Endodermal cell (in vitro differentiated cells): ENCODE results near the gene FNDC11. TPM values are rescaled to one million over a fixed set of nuclear protein-coding genes. Genes with fewer than 3 reads are reported as not detected.

Experiments used
- DNase-seq: peaks from one replicate; pipeline ENCODE4 v3.0.0-alpha.2; 2017
- H3K27ac ChIP-seq: 2 replicates; pipeline ENCODE4 v1.5.1; 2013; ENCODE audit warnings: mild to moderate bottlenecking, low read depth, low read length, moderate library complexity
- H3K27me3 ChIP-seq: 2 replicates; pipeline ENCODE4 v1.6.1; 2013; ENCODE audit warnings: mild to moderate bottlenecking, low read length, moderate library complexity; ENCODE audit not compliant: insufficient read depth, control insufficient read depth, poor library complexity, severe bottlenecking
- H3K36me3 ChIP-seq: 2 replicates; pipeline ENCODE4 v1.7.0; 2013; ENCODE audit warnings: mild to moderate bottlenecking, low read length, moderate library complexity; ENCODE audit not compliant: control insufficient read depth, insufficient read depth
- H3K4me1 ChIP-seq: one replicate; pipeline ENCODE4 v1.7.0; 2013; ENCODE audit warnings: low read length; ENCODE audit not compliant: control insufficient read depth, insufficient read depth
- H3K4me3 ChIP-seq: 2 replicates; pipeline ENCODE4 v1.5.1; 2013; ENCODE audit warnings: mild to moderate bottlenecking, low read length, moderate library complexity
- H3K9ac ChIP-seq: 2 replicates; pipeline ENCODE4 v1.6.1; 2013; ENCODE audit warnings: mild to moderate bottlenecking, low read length, moderate library complexity; ENCODE audit not compliant: poor library complexity, severe bottlenecking; ENCODE audit errors: extremely low read depth
- H3K9me3 ChIP-seq: 2 replicates; pipeline ENCODE4 v1.6.1; 2013; ENCODE audit warnings: mild to moderate bottlenecking, low read length, moderate library complexity; ENCODE audit not compliant: control insufficient read depth
- H3K27ac Mint-ChIP-seq: 2 replicates; pipeline ENCODE4 v1.8.0; 2020; ENCODE audit warnings: mixed read lengths
- H3K27me3 Mint-ChIP-seq: 2 replicates; pipeline ENCODE4 v1.8.0; 2021; ENCODE audit warnings: mild to moderate bottlenecking, mixed read lengths; ENCODE audit not compliant: insufficient read depth
- H3K36me3 Mint-ChIP-seq: 2 replicates; pipeline ENCODE4 v1.8.0; 2020; ENCODE audit warnings: low read depth, mixed read lengths
- H3K4me1 Mint-ChIP-seq: 2 replicates; pipeline ENCODE4 v1.8.0; 2020; ENCODE audit warnings: mixed read lengths
- H3K4me3 Mint-ChIP-seq: 2 replicates; pipeline ENCODE4 v1.8.0; 2020; ENCODE audit warnings: mild to moderate bottlenecking, moderate library complexity, mixed read lengths
- H3K9me3 Mint-ChIP-seq: 2 replicates; pipeline ENCODE4 v1.8.0; 2020; ENCODE audit warnings: mild to moderate bottlenecking, mixed read lengths
- WGBS, 2 experiments: methylation state at CpG; one replicate each; pipeline versions ENCODE4 v1.1.5 to v1.1.7; 2013; ENCODE audit warnings: missing lambda C conversion rate in 2 of 2, mixed read lengths in 1 of 2; ENCODE audit not compliant: insufficient coverage in 1 of 2, insufficient read length in 1 of 2; 5-methylcytosine and 5-hydroxymethylcytosine counted together
- total RNA-seq, 2 donors: library from RNA; stranded (reverse); fragmentation: NEBNext Ultra II Directional in 1 of 2; extraction: Animal tissue kit (Norgen Biotek cat#: 25700) in 1 of 2; gene quantifications; 2 replicates in 1 of 2; 3 replicates in 1 of 2; pipeline ENCODE4 v1.2.1, GENCODE V29; 2021
- TF ChIP-seq, protein P1 (sequence below): fragments of 200-600 bp; sonication (generic); conservative IDR thresholded peaks from 2 replicates; pipeline ENCODE4 v1.5.0; 2021; ENCODE audit warnings: antibody characterized with exemption, mild to moderate bottlenecking

The FNDC11 gene
- total RNA-seq, 2 donors from 2014 or later, result 1.8 to 2.4 TPM

- H3K36me3 Mint-ChIP-seq, result no peaks in the 10 kb centered on the region
- Histone ChIP-seq H3K27me3 (no peaks in the 10 kb centered on the region), H3K9ac (no peak overlapping the region), H3K36me3 (no peaks in the 10 kb centered on the region), H3K4me1 (no peaks in the 10 kb centered on the region), H3K4me3 (no peak overlapping the region), H3K27ac (no peak overlapping the region), H3K9me3 (no peaks in the 10 kb centered on the region)
- no peaks in the 10 kb centered on the region for H3K27me3 Mint-ChIP-seq
- H3K27ac Mint-ChIP-seq, result no peak overlapping the region
- no peaks in the 10 kb centered on the region for H3K4me1 Mint-ChIP-seq
- TF ChIP-seq, protein P1, sequence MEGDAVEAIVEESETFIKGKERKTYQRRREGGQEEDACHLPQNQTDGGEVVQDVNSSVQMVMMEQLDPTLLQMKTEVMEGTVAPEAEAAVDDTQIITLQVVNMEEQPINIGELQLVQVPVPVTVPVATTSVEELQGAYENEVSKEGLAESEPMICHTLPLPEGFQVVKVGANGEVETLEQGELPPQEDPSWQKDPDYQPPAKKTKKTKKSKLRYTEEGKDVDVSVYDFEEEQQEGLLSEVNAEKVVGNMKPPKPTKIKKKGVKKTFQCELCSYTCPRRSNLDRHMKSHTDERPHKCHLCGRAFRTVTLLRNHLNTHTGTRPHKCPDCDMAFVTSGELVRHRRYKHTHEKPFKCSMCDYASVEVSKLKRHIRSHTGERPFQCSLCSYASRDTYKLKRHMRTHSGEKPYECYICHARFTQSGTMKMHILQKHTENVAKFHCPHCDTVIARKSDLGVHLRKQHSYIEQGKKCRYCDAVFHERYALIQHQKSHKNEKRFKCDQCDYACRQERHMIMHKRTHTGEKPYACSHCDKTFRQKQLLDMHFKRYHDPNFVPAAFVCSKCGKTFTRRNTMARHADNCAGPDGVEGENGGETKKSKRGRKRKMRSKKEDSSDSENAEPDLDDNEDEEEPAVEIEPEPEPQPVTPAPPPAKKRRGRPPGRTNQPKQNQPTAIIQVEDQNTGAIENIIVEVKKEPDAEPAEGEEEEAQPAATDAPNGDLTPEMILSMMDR, result no peak
- DNase-seq, result no peak
- 95 to 98% methylated on average over 13 to 22 of the region's 22 CpGs for WGBS, 2 experiments
- no peaks in the 10 kb centered on the region for H3K9me3 Mint-ChIP-seq
- H3K4me3 Mint-ChIP-seq, result no peak overlapping the region
Measured at GRCh38 chr20:63567136-63567385, 13.1 kb downstream of the FNDC11 start.

GRCh38 chr20:63567386-63568169 lies 13.6 kb downstream of the FNDC11 start:
- WGBS, 2 experiments, result 95 to 96% methylated on average over 33 to 37 of the region's 37 CpGs
- H3K9me3 ChIP-seq, result no peaks in the 10 kb centered on the region
- H3K9ac ChIP-seq, result no peak overlapping the region
- Mint-ChIP-seq H3K9me3 (no peaks in the 10 kb centered on the region), H3K4me1 (no peaks in the 10 kb centered on the region), H3K27me3 (no peaks in the 10 kb centered on the region), H3K4me3 (no peak overlapping the region), H3K36me3 (no peaks in the 10 kb centered on the region), H3K27ac (no peak overlapping the region)
- H3K27me3 ChIP-seq, result no peaks in the 10 kb centered on the region
- no peak for DNase-seq
- TF ChIP-seq, protein P1, result no peak
- no peak overlapping the region for H3K4me3 ChIP-seq
- H3K27ac ChIP-seq, result no peak overlapping the region
- no peaks in the 10 kb centered on the region for H3K36me3 ChIP-seq
- no peaks in the 10 kb centered on the region for H3K4me1 ChIP-seq

DNA sequence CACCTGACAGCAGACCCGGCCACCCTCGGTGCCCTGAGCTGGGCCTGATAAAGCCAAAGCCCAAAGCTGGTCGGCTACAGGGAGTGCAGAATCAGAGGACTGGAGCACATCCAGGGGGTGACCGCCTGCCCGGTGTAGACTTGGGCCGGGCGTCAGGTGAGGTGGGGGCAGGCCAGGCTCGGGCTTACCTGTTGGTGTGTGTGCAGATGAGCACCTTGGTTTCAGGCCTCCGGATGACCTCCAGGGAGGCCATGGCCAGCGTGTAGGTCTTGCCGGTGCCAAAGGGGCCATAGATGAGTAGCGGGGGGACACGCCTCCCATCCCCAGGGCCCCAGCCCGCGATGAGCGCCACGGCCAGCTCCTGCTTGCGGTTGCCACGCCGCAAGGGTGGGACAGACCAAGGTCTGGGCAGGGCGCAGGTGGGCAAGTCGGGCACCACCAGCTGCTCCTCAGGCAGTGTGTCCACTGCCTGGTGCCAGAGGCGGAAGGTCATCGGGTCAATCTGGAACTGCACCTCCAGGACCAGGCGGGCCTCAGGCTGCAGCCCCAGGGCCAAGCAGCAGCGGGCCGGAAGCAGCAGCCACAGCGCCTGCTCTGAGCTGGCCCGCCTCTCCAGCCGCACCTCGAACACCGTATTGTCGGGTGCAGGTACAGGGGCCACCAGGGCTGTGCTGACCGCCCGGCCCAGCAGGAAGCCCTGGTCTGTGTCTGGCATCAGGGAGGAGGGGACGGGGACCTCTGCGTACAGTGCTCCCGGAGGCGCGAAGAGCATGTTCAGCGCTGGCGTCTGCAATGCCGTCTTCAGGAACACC lies 14.4 kb downstream of the FNDC11 start:
- no peak overlapping the region for H3K27ac ChIP-seq
- H3K4me1 ChIP-seq, result no peaks in the 10 kb centered on the region
- no peaks in the 10 kb centered on the region for H3K36me3 Mint-ChIP-seq
- no peaks in the 10 kb centered on the region for H3K9me3 ChIP-seq
- H3K27me3 Mint-ChIP-seq, result no peaks in the 10 kb centered on the region
- H3K9me3 Mint-ChIP-seq, result no peaks in the 10 kb centered on the region
- H3K4me3 ChIP-seq, result no peak overlapping the region
- no peaks in the 10 kb centered on the region for H3K36me3 ChIP-seq
- DNase-seq, result no peak
- no peaks in the 10 kb centered on the region for H3K4me1 Mint-ChIP-seq
- WGBS, 2 experiments, result 92 to 95% methylated on average over 25 to 43 of the region's 43 CpGs
- no peaks in the 10 kb centered on the region for H3K27me3 ChIP-seq
- no peak overlapping the region for H3K4me3 Mint-ChIP-seq
- TF ChIP-seq, protein P1, result no peak
- H3K9ac ChIP-seq, result no peak overlapping the region
- no peak overlapping the region for H3K27ac Mint-ChIP-seq
